GM12872 (cell line): ENCODE data around the gene KRTAP4-16.
"Not testable (repeated sequence)": the region's sequence is repeated elsewhere in the genome, so short reads cannot be mapped to it uniquely, and the experiment has no call there.

Experiments used
- CTCF ChIP-seq: IDR thresholded peaks from 3 replicates; pipeline ENCODE4 v1.5.1; 2011; ENCODE audit warnings: low read depth, mild to moderate bottlenecking, low read length, moderate library complexity; ENCODE audit not compliant: insufficient read depth

Gene KRTAP4-16

GRCh38 chr17:41063449-41063848, 38.6 kb downstream of the KRTAP4-16 start:
- TF ChIP-seq CTCF: no peak

GRCh38 chr17:41061964-41062363, 40.0 kb downstream of the KRTAP4-16 start:
- no peak for TF ChIP-seq CTCF

- TF ChIP-seq CTCF: no peak
Observed at GRCh38 chr17:41060052-41060604, 41.9 kb downstream of the KRTAP4-16 start, which contains the start of gene KRTAP2-3. KRTAP2-3 (minus strand) TSS chr17:41060114; CDS start chr17:41060050, 64 bp downstream.

- no peak for TF ChIP-seq CTCF
Observed at GRCh38 chr17:41058741-41059140, 43.3 kb downstream of the KRTAP4-16 start.

GRCh38 chr17:41057547-41057946, 44.5 kb downstream of the KRTAP4-16 start:
- TF ChIP-seq CTCF: no peak

GRCh38 chr17:41055130-41055529, 46.9 kb downstream of the KRTAP4-16 start, which contains the start of gene KRTAP2-2:
KRTAP2-2 (minus strand) TSS chr17:41055230; CDS start chr17:41055211, 19 bp downstream.
- not testable (repeated sequence) for TF ChIP-seq CTCF

- TF ChIP-seq CTCF: no peak
Observed at GRCh38 chr17:41054025-41054424, 48.0 kb downstream of the KRTAP4-16 start.
